LNCaP clone FGC (cell line): Measurements from ENCODE around the gene PPP1R14B.
A peak's percentile ranks its signal among the peaks of the same experiment; 100 is the strongest.

Experiments used
- DNase-seq: peaks from one replicate; pipeline ENCODE4 v3.0.0-alpha.2; 2011; ENCODE audit warnings: low read depth
- H3K4me3 ChIP-seq: 2 replicates; pipeline ENCODE4 v1.5.1; 2011; ENCODE audit warnings: mild to moderate bottlenecking, low read depth, low read length, control low read depth
- CTCF ChIP-seq: IDR thresholded peaks from 2 replicates; pipeline ENCODE4 v1.5.1; 2012; ENCODE audit warnings: mild to moderate bottlenecking; ENCODE audit not compliant: control insufficient read depth, insufficient read depth; ENCODE audit errors: extremely low read depth

The PPP1R14B gene

GRCh38 chr11:64238076-64238475, 8.7 kb downstream of the PPP1R14B start:
- no peak overlapping the region for H3K4me3 ChIP-seq
- DNase-seq = no peak
- no peak for TF ChIP-seq CTCF

- no peak for TF ChIP-seq CTCF
- H3K4me3 ChIP-seq = 0 out of 2 replicates have a peak overlapping the region, but pooled peaks have one; percentile 5
- DNase-seq = peak; percentile 99
Measured at GRCh38 chr11:64237484-64237951, 9.2 kb downstream of the PPP1R14B start.

GRCh38 chr11:64235437-64236161, 11.1 kb downstream of the PPP1R14B start:
- H3K4me3 ChIP-seq = peak overlapping the region; percentile 58
- no peak for DNase-seq
- TF ChIP-seq CTCF = no peak

- 0 out of 2 replicates have a peak, but pooled peaks have one; percentile 14 for TF ChIP-seq CTCF
- DNase-seq = no peak
- peak overlapping the region; percentile 58 for H3K4me3 ChIP-seq
Measured at GRCh38 chr11:64234647-64235379, 11.9 kb downstream of the PPP1R14B start.

GRCh38 chr11:64233913-64234586, 12.7 kb downstream of the PPP1R14B start, which contains the start of gene VEGFB:
VEGFB (plus strand) TSS chr11:64234584; CDS start chr11:64234834, 250 bp downstream.
- TF ChIP-seq CTCF = no peak
- DNase-seq = no peak

GRCh38 chr11:64232967-64233315, 13.8 kb downstream of the PPP1R14B start:
- TF ChIP-seq CTCF = no peak
- no peak overlapping the region for H3K4me3 ChIP-seq
- no peak for DNase-seq

More at GRCh38 chr11:64233913-64234586, 12.7 kb downstream of the PPP1R14B start, which contains the start of gene VEGFB:
- H3K4me3 ChIP-seq = peak within 1 kb of the TSS; percentile 58
